WTC11 (cell line): Measurements from ENCODE around the gene PGP. TPM values are rescaled to one million over a fixed set of nuclear protein-coding genes. Genes with fewer than 3 reads are reported as not detected.

Experiments
- ATAC-seq: fragments of 200-7000 bp; cut with Tn5 transposase; 2 replicates; pipeline ENCODE4 v1.10.0; 2021; ENCODE audit warnings: mild to moderate bottlenecking, moderate library complexity
- CTCF ChIA-PET: fragments of 300-600 bp; sonication (Branson Sonifier 250); formaldehyde crosslinking; loops from one replicate; lab custom pipeline; 2021; ENCODE audit warnings: antibody characterized with exemption; lab: Charles Lee
- POLR2A ChIA-PET: fragments of 350-600 bp; sonication (Branson Sonifier 250); formaldehyde crosslinking; loops from one replicate; lab custom pipeline; 2021; ENCODE audit warnings: antibody characterized with exemption; lab: Charles Lee
- DNase-seq: peaks from one replicate; pipeline ENCODE4 v3.0.0; 2021; ENCODE audit warnings: low spot score
- H3K27ac Mint-ChIP-seq: 2 replicates; pipeline ENCODE4 v1.8.0; 2021; ENCODE audit warnings: mixed read lengths
- H3K27me3 Mint-ChIP-seq: 2 replicates; pipeline ENCODE4 v1.8.0; 2021; ENCODE audit warnings: low read depth, mild to moderate bottlenecking, moderate library complexity, mixed read lengths
- H3K36me3 Mint-ChIP-seq: 2 replicates; pipeline ENCODE4 v1.8.0; 2021; ENCODE audit warnings: mixed read lengths
- H3K4me1 Mint-ChIP-seq: 2 replicates; pipeline ENCODE4 v1.8.0; 2022; ENCODE audit warnings: mixed read lengths
- H3K4me3 Mint-ChIP-seq: 2 replicates; pipeline ENCODE4 v1.8.0; 2021; ENCODE audit warnings: mild to moderate bottlenecking, moderate library complexity, mixed read lengths
- H3K9me3 Mint-ChIP-seq: 2 replicates; pipeline ENCODE4 v1.8.0; 2021; ENCODE audit warnings: mixed read lengths
- FOXP1 ChIP-seq: sonication (generic); formaldehyde crosslinking; IDR thresholded peaks from 2 replicates; pipeline ENCODE4 v1.8.0; 2022; ENCODE audit warnings: missing genetic modification reagents, mild to moderate bottlenecking, moderate library complexity, borderline replicate concordance
- IRF2 ChIP-seq: sonication (generic); formaldehyde crosslinking; IDR thresholded peaks from 2 replicates; pipeline ENCODE4 v1.8.0; 2022; ENCODE audit warnings: low read depth, missing genetic modification reagents, borderline replicate concordance
- JAZF1 ChIP-seq: fragments of 250-450 bp; sonication (Bioruptor Pico); IDR thresholded peaks from 2 replicates; pipeline ENCODE4 v1.9.0; 2021; ENCODE audit warnings: moderate library complexity, mild to moderate bottlenecking, inconsistent platforms
- NR2C2 ChIP-seq: sonication (generic); formaldehyde crosslinking; IDR thresholded peaks from 2 replicates; pipeline ENCODE4 v1.8.0; 2022; ENCODE audit warnings: mild to moderate bottlenecking, missing genetic modification reagents
- SP1 ChIP-seq: sonication (generic); formaldehyde crosslinking; conservative IDR thresholded peaks from 2 replicates; pipeline ENCODE4 v1.8.1; 2022; ENCODE audit warnings: missing genetic modification reagents
- ZBTB21 ChIP-seq: sonication (generic); formaldehyde crosslinking; IDR thresholded peaks from 2 replicates; pipeline ENCODE4 v1.8.1; 2023; ENCODE audit warnings: mild to moderate bottlenecking, missing genetic modification reagents, borderline replicate concordance
- ZNF121 ChIP-seq: sonication (generic); formaldehyde crosslinking; IDR thresholded peaks from 2 replicates; pipeline ENCODE4 v1.8.0; 2023; ENCODE audit warnings: missing genetic modification reagents
- ZNF138 ChIP-seq: sonication (generic); formaldehyde crosslinking; conservative IDR thresholded peaks from 2 replicates; pipeline ENCODE4 v1.8.1; 2022; ENCODE audit warnings: mild to moderate bottlenecking, moderate library complexity, missing genetic modification reagents
- total RNA-seq: library from RNA; stranded (reverse); gene quantifications from 3 replicates; pipeline ENCODE4 v1.2.3, GENCODE V29; 2021
- TF ChIP-seq, protein P1 (sequence below): sonication (generic); formaldehyde crosslinking; IDR thresholded peaks from 2 replicates; pipeline ENCODE4 v1.8.1; 2022; ENCODE audit warnings: low read depth, missing genetic modification reagents, borderline replicate concordance
- TF ChIP-seq, protein P2 (sequence below): sonication (generic); formaldehyde crosslinking; IDR thresholded peaks from 2 replicates; pipeline ENCODE4 v1.8.0; 2023; ENCODE audit warnings: missing genetic modification reagents, mild to moderate bottlenecking, borderline replicate concordance
- TF ChIP-seq, protein P3 (sequence below): sonication (generic); formaldehyde crosslinking; IDR thresholded peaks from 2 replicates; pipeline ENCODE4 v1.8.0; 2022; ENCODE audit warnings: mild to moderate bottlenecking, missing genetic modification reagents
- TF ChIP-seq, protein P4 (sequence below): sonication (generic); formaldehyde crosslinking; IDR thresholded peaks from 2 replicates; pipeline ENCODE4 v1.8.0; 2022; ENCODE audit warnings: mild to moderate bottlenecking, missing genetic modification reagents

The PGP gene
- total RNA-seq, 1 experiment from 2014 or later, result 39.5 TPM

GRCh38 chr16:2233872-2234812, 19.5 kb upstream of the PGP start:
- ATAC-seq (no peak), DNase-seq (no peak)
- no peaks in the 10 kb centered on the region for H3K4me1 Mint-ChIP-seq
- TF ChIP-seq, protein P1, sequence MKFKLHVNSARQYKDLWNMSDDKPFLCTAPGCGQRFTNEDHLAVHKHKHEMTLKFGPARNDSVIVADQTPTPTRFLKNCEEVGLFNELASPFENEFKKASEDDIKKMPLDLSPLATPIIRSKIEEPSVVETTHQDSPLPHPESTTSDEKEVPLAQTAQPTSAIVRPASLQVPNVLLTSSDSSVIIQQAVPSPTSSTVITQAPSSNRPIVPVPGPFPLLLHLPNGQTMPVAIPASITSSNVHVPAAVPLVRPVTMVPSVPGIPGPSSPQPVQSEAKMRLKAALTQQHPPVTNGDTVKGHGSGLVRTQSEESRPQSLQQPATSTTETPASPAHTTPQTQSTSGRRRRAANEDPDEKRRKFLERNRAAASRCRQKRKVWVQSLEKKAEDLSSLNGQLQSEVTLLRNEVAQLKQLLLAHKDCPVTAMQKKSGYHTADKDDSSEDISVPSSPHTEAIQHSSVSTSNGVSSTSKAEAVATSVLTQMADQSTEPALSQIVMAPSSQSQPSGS, result no peak
- TF ChIP-seq ZNF121 (no peak), ZBTB21 (CRISPR knock-in tag) (no peak), JAZF1 (CRISPR knock-in tag) (no peak), SP1 (CRISPR knock-in tag) (no peak), IRF2 (CRISPR knock-in tag) (no peak), NR2C2 (no peak)
- TF ChIP-seq, protein P2, sequence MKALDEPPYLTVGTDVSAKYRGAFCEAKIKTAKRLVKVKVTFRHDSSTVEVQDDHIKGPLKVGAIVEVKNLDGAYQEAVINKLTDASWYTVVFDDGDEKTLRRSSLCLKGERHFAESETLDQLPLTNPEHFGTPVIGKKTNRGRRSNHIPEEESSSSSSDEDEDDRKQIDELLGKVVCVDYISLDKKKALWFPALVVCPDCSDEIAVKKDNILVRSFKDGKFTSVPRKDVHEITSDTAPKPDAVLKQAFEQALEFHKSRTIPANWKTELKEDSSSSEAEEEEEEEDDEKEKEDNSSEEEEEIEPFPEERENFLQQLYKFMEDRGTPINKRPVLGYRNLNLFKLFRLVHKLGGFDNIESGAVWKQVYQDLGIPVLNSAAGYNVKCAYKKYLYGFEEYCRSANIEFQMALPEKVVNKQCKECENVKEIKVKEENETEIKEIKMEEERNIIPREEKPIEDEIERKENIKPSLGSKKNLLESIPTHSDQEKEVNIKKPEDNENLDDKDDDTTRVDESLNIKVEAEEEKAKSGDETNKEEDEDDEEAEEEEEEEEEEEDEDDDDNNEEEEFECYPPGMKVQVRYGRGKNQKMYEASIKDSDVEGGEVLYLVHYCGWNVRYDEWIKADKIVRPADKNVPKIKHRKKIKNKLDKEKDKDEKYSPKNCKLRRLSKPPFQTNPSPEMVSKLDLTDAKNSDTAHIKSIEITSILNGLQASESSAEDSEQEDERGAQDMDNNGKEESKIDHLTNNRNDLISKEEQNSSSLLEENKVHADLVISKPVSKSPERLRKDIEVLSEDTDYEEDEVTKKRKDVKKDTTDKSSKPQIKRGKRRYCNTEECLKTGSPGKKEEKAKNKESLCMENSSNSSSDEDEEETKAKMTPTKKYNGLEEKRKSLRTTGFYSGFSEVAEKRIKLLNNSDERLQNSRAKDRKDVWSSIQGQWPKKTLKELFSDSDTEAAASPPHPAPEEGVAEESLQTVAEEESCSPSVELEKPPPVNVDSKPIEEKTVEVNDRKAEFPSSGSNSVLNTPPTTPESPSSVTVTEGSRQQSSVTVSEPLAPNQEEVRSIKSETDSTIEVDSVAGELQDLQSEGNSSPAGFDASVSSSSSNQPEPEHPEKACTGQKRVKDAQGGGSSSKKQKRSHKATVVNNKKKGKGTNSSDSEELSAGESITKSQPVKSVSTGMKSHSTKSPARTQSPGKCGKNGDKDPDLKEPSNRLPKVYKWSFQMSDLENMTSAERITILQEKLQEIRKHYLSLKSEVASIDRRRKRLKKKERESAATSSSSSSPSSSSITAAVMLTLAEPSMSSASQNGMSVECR (CRISPR knock-in tag), result no peak
- ChIA-PET CTCF (no interaction called here), POLR2A (interaction anchor here (0.6 kb wide), 1 partner anchor 1559 kb away, joined by 3 read pairs; no protein-coding TSS in a partner anchor)
- H3K27ac Mint-ChIP-seq, result no peak overlapping the region
- H3K27me3 Mint-ChIP-seq, result peaks cover 16% of the 10 kb centered on the region
- H3K9me3 Mint-ChIP-seq, result no peaks in the 10 kb centered on the region
- H3K4me3 Mint-ChIP-seq, result no peak overlapping the region
- H3K36me3 Mint-ChIP-seq, result peaks cover 3% of the 10 kb centered on the region; the same call in 1 of the 2 replicates

DNA sequence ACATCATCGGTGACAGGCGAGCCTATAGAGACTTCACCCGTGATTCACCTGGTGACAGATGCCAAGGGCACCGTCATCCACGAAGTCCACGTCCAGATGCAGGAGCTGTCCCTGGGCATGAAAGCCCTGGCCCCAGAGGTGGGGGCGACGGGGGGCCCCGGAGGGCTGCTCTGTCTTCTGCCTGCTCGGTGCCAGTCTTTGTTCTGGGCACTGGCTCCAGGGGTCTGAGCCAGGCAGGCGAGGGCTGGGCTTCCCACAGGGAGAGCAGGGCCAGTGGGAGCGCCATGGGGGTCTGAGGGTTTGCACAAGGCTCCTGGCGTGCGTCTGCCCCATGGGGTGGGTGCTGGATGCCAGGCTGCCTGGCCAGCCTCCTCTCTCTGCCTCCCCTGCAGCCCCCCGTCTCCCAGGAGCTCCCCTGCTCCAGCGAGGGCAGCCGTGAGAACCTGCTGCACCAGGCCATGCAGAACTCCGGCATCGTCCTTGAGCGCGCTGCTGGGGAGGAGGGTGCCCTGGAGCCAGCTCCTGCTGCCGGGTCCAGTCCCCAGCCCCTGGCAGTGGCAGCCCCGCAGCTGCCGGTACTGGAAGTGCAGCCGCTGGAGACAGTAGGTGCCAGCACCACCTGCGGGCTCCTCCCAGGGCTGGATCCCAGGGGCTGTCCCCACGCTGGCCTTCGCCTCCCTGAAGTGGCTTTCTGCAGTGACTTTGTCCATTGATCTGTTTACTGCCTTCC, 18.6 kb upstream of the PGP start:
- ATAC-seq, result no peak

More for the DNA sequence above, 18.6 kb upstream of the PGP start:
- ChIA-PET CTCF (no interaction called here), POLR2A (no interaction called here)
- Mint-ChIP-seq H3K9me3 (no peaks in the 10 kb centered on the region), H3K27me3 (peaks cover 16% of the 10 kb centered on the region), H3K4me3 (no peak overlapping the region), H3K36me3 (peaks cover 3% of the 10 kb centered on the region; the same call in 1 of the 2 replicates), H3K27ac (no peak overlapping the region), H3K4me1 (no peaks in the 10 kb centered on the region)
- DNase-seq, result no peak
- no peak for TF ChIP-seq ZNF138
- TF ChIP-seq, protein P3, sequence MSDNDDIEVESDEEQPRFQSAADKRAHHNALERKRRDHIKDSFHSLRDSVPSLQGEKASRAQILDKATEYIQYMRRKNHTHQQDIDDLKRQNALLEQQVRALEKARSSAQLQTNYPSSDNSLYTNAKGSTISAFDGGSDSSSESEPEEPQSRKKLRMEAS (CRISPR knock-in tag), result no peak
- TF ChIP-seq FOXP1 (CRISPR knock-in tag), result no peak
- TF ChIP-seq, protein P4, sequence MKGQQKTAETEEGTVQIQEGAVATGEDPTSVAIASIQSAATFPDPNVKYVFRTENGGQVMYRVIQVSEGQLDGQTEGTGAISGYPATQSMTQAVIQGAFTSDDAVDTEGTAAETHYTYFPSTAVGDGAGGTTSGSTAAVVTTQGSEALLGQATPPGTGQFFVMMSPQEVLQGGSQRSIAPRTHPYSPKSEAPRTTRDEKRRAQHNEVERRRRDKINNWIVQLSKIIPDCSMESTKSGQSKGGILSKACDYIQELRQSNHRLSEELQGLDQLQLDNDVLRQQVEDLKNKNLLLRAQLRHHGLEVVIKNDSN (CRISPR knock-in tag), result no peak
- no peak for TF ChIP-seq NR2C2
